ENCODE data around the gene EDAR.

The EDAR gene

DNA sequence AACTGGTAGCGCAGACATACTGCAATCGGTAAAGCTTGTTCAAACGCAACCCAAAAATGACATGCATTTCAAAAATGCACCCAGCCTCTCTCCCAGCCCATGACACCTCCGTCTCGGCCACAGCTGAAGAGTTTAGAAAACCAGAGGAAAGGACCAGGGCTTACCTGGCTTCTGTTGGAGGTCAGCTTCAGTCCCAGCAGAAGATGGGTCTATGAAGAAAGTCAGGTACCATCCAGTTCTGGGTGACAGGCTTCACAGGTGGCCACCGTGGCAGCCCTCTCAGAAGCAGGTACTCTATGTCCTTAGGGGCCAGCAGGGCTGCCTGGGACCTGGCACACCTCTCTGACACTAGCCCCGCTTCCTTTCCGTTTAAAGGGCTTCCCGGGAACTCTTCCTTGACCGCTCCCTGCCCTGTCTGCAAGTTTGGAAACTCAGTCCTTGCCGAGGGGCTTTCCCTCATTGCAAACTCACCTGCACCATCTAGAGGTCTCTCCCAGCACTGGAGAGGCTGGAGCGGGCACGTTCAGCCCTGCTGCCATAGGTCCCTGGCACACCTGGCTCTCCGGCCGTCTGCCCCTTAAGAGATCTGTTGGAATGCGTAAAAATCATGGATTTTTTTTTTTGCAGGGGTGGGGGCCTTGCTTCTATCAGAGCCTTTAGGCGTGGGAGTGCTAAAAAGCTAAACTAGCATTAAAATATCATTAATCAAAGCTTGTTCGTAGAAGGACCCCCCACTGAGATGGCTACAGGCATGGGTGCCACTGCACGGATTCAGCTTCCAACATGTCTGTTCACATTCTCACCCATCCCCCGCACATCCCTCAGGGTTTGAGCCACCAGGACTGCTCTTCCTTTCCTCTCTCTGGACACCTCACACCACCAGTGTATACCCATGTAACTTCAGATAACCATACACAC is at the start of gene EDAR:
EDAR (minus strand) TSS at position 425 of the 918 bp plus-strand sequence. CDS start 58,206 bp downstream, outside the sequence.
- peak in 1 of 2 donors; percentile 5 for DNase-seq (ENCODE audit: low read depth in 2 of 2, low spot score in 1 of 2)

DNA sequence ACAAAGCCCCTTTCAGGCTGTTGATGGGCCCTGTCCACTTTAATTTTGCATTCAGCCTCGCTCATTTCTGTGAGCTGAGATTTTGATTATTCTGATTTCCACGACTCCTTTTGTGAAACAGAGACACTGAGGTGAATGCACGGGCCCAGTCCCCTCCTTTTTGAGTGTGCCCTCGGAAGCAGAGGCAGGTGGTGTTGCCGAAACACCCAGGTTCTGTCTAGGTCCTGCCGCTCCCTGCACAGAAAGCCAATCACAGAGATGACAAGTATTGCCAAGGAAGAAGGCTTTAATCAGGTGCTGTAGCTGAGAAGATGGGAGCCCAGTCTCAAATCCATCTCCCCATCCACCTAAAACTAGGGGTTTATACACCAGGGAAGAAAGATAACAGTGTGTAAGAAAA is 44.2 kb upstream of the EDAR start:
- no peak for DNase-seq (ENCODE audit: low read depth in 2 of 2, low spot score in 1 of 2)

DNA sequence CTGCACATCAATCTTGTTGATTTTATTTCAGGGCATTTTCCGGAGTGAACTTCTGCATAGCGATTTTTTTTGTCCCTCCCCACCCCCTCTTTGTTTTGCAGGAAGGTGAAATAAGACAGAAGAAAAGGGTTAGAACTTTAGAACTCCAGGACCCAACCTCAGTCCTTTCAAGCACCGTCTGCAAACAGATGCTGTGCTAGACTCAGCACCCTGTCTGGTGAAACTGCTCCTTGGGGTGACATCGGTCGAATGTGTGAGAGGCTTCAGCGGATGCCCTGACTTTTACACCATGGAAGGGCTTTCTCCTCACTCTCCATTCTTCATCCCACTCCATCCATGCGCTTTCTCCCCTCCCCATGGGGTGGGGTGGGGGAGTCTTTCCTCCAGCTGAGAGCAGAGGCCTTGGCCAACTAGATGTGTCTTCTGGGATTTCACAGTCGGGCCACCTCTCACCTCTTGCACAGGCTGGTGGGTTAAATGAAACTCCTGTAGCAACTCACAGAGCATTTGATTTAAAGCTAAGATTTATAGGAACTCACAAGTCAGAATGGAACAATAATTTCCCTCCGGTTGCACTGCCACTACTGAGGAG is 43.3 kb upstream of the EDAR start:
- no peak for DNase-seq (ENCODE audit: low read depth in 2 of 2, low spot score in 1 of 2)

DNA sequence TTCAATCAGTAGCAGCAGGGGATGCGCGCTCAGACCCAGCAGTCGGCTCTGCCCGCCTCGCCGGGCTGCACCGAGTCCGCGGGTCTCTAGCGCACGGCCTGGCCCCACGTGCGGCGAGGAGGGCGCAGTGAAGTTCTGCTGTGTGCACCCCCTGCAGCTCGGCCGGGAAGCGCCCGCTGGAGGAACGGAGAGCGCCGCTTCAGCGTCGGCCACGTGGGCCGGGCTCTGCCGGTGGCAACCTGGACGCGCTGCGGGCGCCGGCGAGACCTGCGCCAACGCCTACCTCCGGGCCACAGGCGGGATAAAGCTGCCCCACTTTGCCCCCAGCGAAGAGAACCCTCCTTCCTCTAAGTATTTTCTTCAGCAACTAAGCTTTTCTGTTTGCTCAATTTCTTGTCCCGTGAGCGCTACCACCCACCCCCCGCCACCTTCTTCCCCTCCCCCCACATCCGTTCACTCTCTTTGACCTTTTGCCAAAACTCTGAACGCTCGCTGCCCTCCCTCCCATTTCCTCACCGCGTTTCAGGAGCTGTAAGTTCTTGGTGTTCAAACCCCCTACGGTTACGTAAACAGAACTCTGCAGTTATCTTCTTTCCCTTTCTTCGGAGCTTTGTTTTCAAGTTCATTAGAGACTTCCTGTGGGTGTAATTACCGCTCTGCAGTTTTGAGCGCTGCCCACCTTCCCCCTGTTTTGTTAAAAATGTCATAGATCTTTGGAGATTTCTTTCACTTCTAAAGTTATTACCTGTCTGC is 42.6 kb upstream of the EDAR start:
- DNase-seq (ENCODE audit: low read depth in 2 of 2, low spot score in 1 of 2): peak; percentile 20 to 40

DNA sequence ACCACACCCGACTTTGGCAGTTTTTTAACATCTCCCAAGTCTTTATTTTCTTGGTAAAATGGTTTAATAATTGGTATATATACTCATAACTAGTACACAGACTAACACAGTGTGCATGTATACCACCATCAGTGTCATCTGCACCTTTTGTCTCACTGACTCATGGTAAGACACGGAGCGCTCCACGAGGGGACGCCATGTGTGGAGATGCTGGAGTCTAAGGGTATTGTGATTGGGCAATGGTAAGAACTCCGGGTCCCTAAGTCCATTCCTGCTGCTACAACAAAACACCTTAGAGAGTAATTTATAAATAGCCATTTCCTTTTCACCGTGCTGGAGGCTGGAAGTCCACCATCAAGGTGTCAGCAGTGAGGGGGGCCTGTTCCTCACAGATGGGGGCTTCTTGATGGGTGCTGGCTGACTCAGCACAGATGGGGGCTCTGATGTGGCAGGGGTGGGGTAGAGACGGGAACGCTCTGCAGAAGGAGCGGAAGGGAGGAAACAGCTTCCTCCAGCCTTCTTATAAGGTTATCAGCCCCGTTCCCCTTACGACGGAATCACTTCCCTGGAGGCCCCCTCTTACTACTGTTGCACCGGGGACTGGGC is 42.0 kb upstream of the EDAR start:
- no peak for DNase-seq (ENCODE audit: low read depth in 2 of 2, low spot score in 1 of 2)

DNA sequence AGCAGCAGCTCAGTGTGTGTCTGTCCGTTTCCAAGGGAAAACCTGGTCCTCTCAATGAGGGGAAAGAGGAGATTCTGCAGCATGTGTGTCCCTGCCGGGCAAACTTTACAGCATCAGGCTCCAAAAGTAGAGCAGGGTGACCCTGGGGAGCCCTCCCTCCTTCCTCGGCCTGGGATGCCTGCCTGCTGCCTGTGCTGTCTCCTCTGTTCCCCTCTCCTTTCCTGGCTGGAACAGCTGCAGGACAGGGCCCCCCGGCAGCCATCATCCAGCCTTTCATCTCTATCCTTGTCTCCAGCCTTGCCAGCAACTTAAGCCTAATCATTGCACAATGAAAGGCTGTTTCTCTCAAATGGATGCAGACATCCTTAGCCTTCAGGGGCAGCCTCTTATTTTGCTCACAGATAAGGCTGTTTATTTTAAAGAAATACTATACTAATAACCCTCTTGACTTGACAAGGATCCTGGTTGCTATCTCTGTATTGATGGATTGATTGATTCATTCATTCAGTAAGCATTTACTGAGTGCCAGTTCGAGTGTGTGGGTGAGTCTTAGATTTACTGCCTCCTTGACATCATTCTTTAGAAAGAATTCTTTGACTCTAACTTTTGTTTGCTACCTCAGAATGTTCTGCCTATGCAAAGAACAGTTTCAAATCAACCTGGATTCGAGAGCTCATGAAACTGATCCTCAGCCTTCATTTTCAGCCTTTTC is 40.6 kb upstream of the EDAR start:
- DNase-seq (ENCODE audit: low read depth in 2 of 2, low spot score in 1 of 2): no peak

DNA sequence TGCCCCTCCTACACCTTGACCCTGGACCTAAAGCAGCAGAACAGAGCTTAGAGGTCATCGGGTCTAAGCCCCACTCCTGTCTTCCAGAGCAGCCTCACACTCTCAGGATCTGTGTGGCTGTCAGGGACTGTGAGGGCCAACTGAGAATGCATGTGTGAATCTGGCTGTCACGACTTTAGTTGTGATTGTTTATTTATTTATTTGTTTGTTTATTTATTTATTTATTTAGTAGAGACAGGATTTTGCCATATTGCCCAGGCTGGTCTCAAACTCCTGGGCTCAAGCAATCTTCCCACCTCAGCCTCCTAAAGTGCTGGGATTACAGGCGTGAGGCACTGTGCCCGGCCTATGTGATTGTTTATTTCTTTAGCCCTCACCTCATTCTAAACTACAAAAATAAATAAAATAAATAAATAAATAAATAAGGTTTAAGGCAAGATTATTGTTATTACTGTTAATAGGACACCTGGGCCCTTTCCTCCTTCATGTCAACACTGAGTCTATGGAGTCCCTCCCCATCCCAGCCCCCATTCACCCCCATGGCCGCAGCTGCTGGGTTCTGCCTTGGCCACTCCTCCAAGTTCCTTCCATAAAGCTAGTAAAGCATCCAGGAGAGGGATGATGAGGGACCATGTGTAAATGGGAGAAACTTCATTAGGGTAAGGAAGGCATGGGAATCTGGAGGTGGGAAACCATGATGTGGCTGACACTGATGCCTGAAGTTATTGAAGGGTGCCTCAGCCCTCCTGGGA is 39.9 kb upstream of the EDAR start:
- DNase-seq (ENCODE audit: low read depth in 2 of 2, low spot score in 1 of 2): no peak

DNA sequence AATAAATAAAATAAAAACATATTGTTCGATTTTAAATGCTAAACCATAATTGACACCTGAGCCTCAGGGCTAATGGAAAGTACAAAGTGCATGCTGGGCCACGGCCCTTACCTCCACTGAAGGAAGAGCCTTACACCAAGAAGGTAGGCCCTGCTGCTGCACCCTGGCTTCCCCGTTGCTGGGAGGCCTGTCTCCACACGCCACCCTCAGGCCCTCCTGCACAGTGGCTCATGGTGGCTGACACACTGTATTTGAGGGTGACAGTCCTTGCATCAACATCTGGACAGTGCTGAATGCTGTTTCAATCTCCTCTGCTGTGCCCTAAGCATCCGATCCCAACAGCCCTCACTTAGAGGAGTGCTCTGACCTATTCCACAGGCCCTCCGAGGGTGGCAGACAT is 39.3 kb upstream of the EDAR start:
- DNase-seq (ENCODE audit: low read depth in 2 of 2, low spot score in 1 of 2): no peak

DNA sequence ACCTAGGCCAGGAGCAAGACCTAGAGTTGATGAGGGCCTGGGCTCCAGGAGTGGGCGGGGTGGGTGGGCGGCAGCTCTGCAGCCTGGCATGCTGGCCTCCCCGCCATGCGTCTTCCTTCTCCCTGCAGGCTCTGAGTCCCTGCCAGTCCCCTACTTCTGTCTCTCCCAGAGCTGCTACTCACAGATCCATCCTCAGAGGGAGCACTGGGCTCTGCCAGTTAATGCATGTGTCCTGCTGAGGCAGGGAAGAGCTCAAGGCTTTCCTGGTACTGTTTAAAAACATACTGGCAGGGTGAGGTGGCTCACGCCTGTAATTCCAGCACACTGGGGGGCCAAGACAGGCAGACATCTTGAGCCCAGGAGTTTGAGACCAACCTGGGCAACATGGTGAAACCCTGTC is 38.7 kb upstream of the EDAR start:
- DNase-seq (ENCODE audit: low read depth in 2 of 2, low spot score in 1 of 2): no peak

DNA sequence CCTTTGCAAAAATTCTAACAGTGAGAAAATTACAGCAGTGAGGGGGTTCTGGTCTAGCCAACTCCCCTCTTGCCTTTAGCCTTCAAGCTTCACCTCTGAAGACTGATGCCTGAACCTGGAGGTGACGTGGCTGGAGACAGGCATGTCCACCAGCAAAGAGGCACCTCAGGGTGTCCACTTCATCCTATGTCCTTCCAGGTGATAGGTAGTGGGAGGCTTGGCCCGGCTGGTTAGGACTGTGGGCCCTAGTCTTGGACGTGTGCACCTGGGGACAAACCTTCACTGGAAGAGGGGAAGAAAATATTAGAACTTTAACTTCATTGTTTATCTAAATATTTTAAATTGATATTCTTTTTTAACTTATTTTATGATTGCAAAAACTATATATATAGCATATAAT is 35.5 kb upstream of the EDAR start:
- no peak for DNase-seq (ENCODE audit: low read depth in 2 of 2, low spot score in 1 of 2)

DNA sequence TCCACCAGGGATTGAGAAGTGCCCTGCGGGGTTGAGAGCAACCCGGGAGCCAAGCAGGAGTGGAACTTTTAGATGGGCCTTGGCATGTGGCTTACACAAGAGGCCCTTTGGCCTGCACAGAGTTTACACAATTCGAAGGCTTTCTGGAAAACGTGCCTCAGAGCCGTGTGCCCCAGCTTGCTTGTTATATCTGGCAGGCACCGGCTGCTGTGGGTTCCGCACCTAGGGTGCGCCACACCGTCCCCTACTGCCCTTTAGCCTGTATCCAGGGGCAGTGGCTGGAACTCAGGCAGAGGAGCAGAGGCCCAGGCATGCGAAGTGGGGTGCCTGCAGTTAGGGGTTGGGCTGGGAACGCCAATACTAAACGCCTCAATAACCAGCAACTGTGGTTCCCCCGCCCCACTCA is 32.9 kb upstream of the EDAR start:
- DNase-seq (ENCODE audit: low read depth in 2 of 2, low spot score in 1 of 2): no peak

DNA sequence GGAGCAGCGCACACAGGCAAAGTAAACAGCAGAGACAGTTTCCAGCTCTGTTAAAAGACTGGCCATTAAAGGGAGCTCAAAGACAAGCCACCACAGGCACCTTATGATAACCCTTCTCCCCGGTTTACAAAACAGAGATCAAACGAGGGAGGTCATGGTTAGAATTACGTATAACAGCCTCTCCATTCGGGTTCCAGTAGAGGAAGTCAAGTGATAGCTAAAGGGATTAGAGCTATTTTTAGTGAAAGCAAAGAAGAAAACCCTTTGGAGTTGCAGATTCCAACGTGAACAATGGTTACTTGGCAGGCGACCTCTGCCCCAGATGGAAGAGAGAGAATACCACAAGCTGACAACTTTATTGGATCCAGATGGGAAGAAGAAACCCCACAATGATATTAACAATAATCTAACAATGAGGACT is 31.2 kb upstream of the EDAR start:
- DNase-seq (ENCODE audit: low read depth in 2 of 2, low spot score in 1 of 2): no peak

DNA sequence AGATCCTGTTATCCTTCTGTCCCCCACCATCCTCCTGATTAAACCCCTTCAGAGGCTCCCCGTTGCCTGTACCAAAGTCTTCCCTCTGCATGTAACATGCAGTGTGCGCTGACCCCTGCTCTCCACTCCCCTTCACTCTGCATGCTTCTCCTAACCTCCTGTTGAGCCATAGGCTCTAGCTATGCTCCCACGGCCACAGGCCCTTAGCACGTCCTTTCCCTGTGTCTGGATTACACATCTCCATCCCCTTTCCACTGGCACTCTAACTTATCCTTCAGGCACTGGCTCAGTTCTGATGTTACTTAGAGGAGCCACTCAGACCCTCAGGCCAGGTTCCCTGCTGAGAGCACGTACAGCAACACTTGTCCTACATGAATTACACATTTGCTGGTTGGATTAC is 29.4 kb upstream of the EDAR start:
- DNase-seq (ENCODE audit: low read depth in 2 of 2, low spot score in 1 of 2): no peak

DNA sequence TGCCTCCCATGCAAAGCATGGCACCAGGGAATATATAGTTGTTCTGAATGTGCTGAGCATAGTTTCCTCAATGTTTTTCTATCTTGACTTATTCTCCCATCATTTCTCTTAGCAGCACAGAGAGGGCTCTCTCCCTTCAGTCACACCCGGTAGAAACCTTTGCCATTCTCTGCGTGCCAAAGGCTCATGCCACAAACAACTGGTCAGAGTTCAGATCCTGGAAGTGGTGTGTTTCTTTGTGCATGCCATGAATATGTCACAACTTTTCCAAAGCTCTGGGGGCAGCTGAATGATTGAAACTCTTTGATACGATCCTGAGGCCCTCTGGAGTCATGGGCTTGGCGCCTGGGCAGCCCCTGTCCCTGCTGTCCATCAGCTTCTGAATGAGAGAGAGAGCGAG is 28.0 kb upstream of the EDAR start:
- DNase-seq (ENCODE audit: low read depth in 2 of 2, low spot score in 1 of 2): no peak

DNA sequence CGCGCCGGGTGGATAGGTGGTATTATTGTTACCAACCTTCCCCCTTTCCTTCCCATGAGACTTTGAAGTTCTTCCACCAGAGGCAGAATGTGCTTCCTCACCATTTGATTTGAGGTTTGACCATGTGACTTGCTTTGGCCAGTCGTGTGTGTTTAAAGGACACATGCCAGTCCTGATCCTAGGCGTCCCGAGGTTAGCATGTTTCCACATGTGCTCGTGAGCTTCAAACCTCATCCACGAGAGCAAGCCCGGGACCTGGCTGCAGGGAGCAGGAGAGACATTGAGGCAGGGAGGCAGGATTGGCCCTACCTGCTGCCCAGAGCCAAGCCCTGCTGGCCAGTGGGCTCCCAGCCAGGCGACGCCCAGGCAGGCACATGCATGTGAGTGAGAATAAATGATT is 27.4 kb upstream of the EDAR start:
- DNase-seq (ENCODE audit: low read depth in 2 of 2, low spot score in 1 of 2): no peak

DNA sequence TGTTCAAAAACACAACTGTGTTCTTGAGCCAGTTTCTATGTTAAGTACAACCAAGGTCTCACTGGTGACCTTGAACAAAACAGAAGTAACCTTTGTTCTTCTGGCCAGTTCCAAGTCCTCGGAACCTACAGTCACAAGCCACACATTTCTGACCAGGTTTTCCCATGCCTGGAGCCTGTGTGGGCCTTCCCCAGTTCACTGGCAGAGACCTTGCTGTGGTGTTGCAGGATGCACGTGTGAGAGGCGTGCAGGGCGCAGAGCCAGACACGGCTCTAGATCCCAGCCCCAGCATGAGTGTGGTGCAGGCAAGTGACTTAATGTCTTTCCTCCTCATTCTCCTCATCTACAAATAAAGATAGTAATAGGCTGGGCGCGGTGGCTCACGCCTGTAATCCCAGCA is 25.5 kb upstream of the EDAR start:
- DNase-seq (ENCODE audit: low read depth in 2 of 2, low spot score in 1 of 2): no peak

DNA sequence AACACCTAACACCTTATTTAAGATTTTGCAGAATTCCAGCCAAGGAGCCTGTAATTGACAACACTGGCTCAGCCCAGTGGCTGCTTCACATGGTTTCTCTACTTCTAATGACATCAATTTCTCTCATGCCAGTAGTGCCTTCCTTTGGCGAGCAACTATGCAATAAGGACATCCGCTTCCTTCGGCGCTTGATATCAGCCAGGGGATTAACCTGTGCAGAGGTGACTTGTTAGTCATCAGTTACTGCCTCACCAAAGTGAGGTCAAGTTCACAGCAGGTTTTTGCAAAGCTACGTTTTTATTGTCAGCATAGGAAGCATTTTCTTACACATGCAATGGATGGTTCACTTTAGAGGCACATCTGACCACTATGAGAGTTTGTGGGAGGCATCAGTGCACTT is 24.0 kb upstream of the EDAR start:
- no peak for DNase-seq (ENCODE audit: low read depth in 2 of 2, low spot score in 1 of 2)

DNA sequence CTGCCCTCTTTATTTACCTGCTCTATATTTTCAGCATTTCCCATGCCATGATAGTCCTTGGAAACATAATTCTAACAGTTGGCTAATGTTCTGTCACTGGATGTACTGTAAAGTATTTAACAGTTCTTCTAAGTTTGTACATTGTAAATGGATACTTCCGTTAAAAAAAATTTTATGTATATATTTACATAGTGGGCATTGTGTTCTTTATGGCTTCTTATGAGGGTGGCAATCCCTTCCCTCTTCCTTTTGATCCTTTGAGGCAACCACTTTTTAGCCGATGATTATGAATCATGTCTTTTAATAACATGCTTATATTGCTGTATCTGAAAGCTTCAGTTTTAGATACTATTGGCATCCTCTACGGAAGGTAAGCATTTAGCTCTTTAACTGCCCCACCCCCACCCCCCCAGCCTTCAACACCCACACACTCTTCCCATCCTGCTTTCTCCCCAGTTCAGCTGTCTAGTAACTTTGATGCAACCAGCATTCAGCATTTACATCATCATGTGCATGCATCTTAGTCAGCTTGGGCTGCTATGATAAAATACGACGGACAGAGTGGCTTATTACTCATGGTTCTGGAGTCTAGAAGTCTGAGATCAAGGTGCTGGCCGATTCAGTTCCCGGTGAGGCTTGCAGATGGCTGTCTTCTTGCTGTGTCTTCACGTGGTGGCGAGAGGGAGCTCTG is 21.0 kb upstream of the EDAR start:
- DNase-seq (ENCODE audit: low read depth in 2 of 2, low spot score in 1 of 2): no peak

DNA sequence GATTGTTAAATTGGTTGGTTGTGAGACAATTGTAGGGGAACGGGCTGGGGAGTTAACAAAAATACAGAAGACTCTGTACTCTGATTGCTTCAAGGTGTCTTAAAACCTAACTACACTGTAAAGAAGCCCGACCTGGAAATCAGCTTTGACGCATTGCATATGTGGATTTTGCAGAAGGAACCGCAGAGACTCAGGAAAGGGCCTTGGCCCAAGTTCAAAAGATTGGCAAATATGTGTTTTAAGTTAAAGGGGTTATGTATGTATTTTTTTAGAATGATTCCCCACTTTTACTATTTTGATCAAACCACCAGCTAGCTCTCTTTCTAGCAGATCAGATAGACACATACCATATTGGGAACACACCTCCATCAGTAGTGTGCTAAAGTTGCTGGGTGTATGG is 18.0 kb upstream of the EDAR start:
- DNase-seq (ENCODE audit: low read depth in 2 of 2, low spot score in 1 of 2): no peak

All from stimulated activated CD8-positive, alpha-beta memory T cell treated with anti-CD3 and anti-CD28 coated beads, Interleukin-4, amount 100 ng/mL, for 4 hours (primary cell).